PC-3 (cell line): Measurements from ENCODE around the gene NDUFAF2. TPM values are rescaled to one million over a fixed set of nuclear protein-coding genes. Genes with fewer than 3 reads are reported as not detected.
A peak's percentile ranks its signal among the peaks of the same experiment; 100 is the strongest.
"Not testable (repeated sequence)": the region's sequence is repeated elsewhere in the genome, so short reads cannot be mapped to it uniquely, and the experiment has no call there.

Source experiments
- ATAC-seq: fragments of 200-7000 bp; cut with Tn5 transposase; 2 replicates; pipeline ENCODE4 v1.9.1; 2020; ENCODE audit warnings: mild to moderate bottlenecking, moderate library complexity
- BruUV-seq: library from RNA; stranded (reverse); fragments of 400-500 nt; replicated peaks from 2 replicates; lab custom pipeline; 2021; lab: Mats Ljungman, UMichigan
- CTCF ChIA-PET: fragments of 300-600 bp; sonication (Branson Sonifier 250); formaldehyde crosslinking; loops from one replicate; lab custom pipeline; 2022; ENCODE audit warnings: antibody characterized with exemption; lab: Charles Lee
- POLR2A ChIA-PET: fragments of 300-600 bp; sonication (Branson Sonifier 250); formaldehyde crosslinking; loops from one replicate; lab custom pipeline; 2022; ENCODE audit warnings: antibody characterized with exemption; ENCODE audit not compliant: unreplicated experiment; lab: Charles Lee
- DNase-seq: peaks from one replicate; pipeline ENCODE4 v3.0.0-alpha.2; 2015
- H2AFZ ChIP-seq: fragments of 300-600 bp; sonication (generic); 2 replicates; pipeline ENCODE4 v1.6.0; 2016; ENCODE audit warnings: antibody characterized with exemption, low read length
- H3F3A ChIP-seq: fragments of 300-600 bp; sonication (generic); one replicate; pipeline ENCODE4 v1.6.0; 2017; ENCODE audit warnings: antibody characterized with exemption, low read length, control low read depth, mild to moderate bottlenecking; ENCODE audit not compliant: unreplicated experiment
- H3K27ac ChIP-seq: fragments of 300-600 bp; sonication (generic); 2 replicates; pipeline ENCODE4 v1.5.1; 2016; ENCODE audit warnings: mild to moderate bottlenecking, low read length
- H3K27me3 ChIP-seq: fragments of 300-600 bp; sonication (generic); 2 replicates; pipeline ENCODE4 v1.6.1; 2016; ENCODE audit warnings: low read length, mixed read lengths
- H3K36me3 ChIP-seq: fragments of 300-600 bp; sonication (generic); 2 replicates; pipeline ENCODE4 v1.6.1; 2016; ENCODE audit warnings: low read depth, mixed run types, low read length, mixed read lengths
- H3K4me1 ChIP-seq: fragments of 300-600 bp; sonication (generic); 2 replicates; pipeline ENCODE4 v1.5.1; 2016; ENCODE audit warnings: low read length; ENCODE audit not compliant: insufficient read depth
- H3K4me2 ChIP-seq: fragments of 300-600 bp; sonication (generic); 2 replicates; pipeline ENCODE4 v1.6.0; 2016; ENCODE audit warnings: low read length
- H3K4me3 ChIP-seq: fragments of 300-600 bp; sonication (generic); 2 replicates; pipeline ENCODE4 v1.5.1; 2016; ENCODE audit warnings: mild to moderate bottlenecking, low read length, mixed read lengths
- H3K79me2 ChIP-seq: fragments of 300-600 bp; sonication (generic); 2 replicates; pipeline ENCODE4 v1.6.1; 2017; ENCODE audit warnings: low read length, mixed read lengths
- H3K9ac ChIP-seq: fragments of 300-600 bp; sonication (generic); 2 replicates; pipeline ENCODE4 v1.6.0; 2016; ENCODE audit warnings: mild to moderate bottlenecking, low read length
- H3K9me2 ChIP-seq: fragments of 300-600 bp; sonication (generic); replicated peaks from 2 replicates; pipeline ENCODE4 v1.6.1; 2016; ENCODE audit warnings: mixed run types, low read length, mixed read lengths
- H3K9me3 ChIP-seq: fragments of 300-600 bp; sonication (generic); 2 replicates; pipeline ENCODE4 v1.6.1; 2016; ENCODE audit warnings: low read length, mixed read lengths
- H4K20me1 ChIP-seq: fragments of 300-600 bp; sonication (generic); 2 replicates; pipeline ENCODE4 v1.6.1; 2016; ENCODE audit warnings: low read length, mixed read lengths
- CTCF ChIP-seq: fragments of 300-600 bp; sonication (generic); conservative IDR thresholded peaks from 2 replicates; pipeline ENCODE4 v1.5.1; 2017; ENCODE audit warnings: antibody characterized with exemption, low read depth, mild to moderate bottlenecking, low read length
- EZH2 ChIP-seq: fragments of 300-600 bp; sonication (generic); IDR thresholded peaks from one replicate; pipeline ENCODE4 v1.6.1; 2017; ENCODE audit warnings: antibody characterized with exemption, mild to moderate bottlenecking, low read length; ENCODE audit not compliant: unreplicated experiment
- EZH2phosphoT487 ChIP-seq: fragments of 300-600 bp; sonication (generic); IDR thresholded peaks from 2 replicates; pipeline ENCODE4 v1.6.1; 2018; ENCODE audit warnings: mild to moderate bottlenecking, antibody characterized with exemption, low read length, borderline replicate concordance
- intact Hi-C: fragments of 100-400 bp; cut with micrococcal nuclease; formaldehyde crosslinking; loops from 2 replicates; pipeline ENCODE4 v1.9.0; 2023
- total RNA-seq: library from RNA; depleted of rRNA; stranded (reverse); fragments of >200 nt; gene quantifications from 2 replicates; pipeline ENCODE4 v1.2.3, GENCODE V29; 2014

NDUFAF2 gene
- total RNA-seq, 1 experiment from 2014 or later = 41.9 TPM

- H3K9me2 ChIP-seq = no peaks in the 10 kb centered on the region
- DNase-seq = no peak
- no peak overlapping the region for H3K4me3 ChIP-seq
- no peak overlapping the region for H2AFZ ChIP-seq
- no peak for TF ChIP-seq CTCF
- no peak for TF ChIP-seq EZH2phosphoT487
- TF ChIP-seq EZH2 = no peak
- no peaks in the 10 kb centered on the region for H3F3A ChIP-seq
- no peak overlapping the region for H3K9ac ChIP-seq
- ChIA-PET POLR2A (no interaction called here), CTCF (no interaction called here)
- H3K4me2 ChIP-seq = no peak overlapping the region
- no peaks in the 10 kb centered on the region for H3K79me2 ChIP-seq
- H3K9me3 ChIP-seq = no peaks in the 10 kb centered on the region
- no peaks in the 10 kb centered on the region for H4K20me1 ChIP-seq
- H3K36me3 ChIP-seq = no peaks in the 10 kb centered on the region
- intact Hi-C loops = no loop called here
- no TSS peak for BruUV-seq
- H3K4me1 ChIP-seq = no peaks in the 10 kb centered on the region
- ATAC-seq = no peak
- H3K27me3 ChIP-seq = no peaks in the 10 kb centered on the region
- H3K27ac ChIP-seq = no peak overlapping the region
These were observed 85.1 kb downstream of the NDUFAF2 start for GRCh38 chr5:61030163-61030482.

GRCh38 chr5:61031301-61031700 is 86.3 kb downstream of the NDUFAF2 start:
- H2AFZ ChIP-seq, H3K9me2 ChIP-seq, DNase-seq, H3K4me3 ChIP-seq, BruUV-seq, H3K79me2 ChIP-seq, H3K27ac ChIP-seq, H3F3A ChIP-seq, H3K4me1 ChIP-seq, H3K27me3 ChIP-seq, POLR2A ChIA-PET, H3K9me3 ChIP-seq, CTCF ChIA-PET, intact Hi-C loops, ATAC-seq, H4K20me1 ChIP-seq, H3K9ac ChIP-seq, H3K36me3 ChIP-seq, H3K4me2 ChIP-seq: not testable (repeated sequence)

GRCh38 chr5:61044545-61044944 is 99.5 kb downstream of the NDUFAF2 start:
- Histone ChIP-seq H3K4me3 (no peak overlapping the region), H3F3A (no peaks in the 10 kb centered on the region), H3K36me3 (peaks cover 4% of the 10 kb centered on the region; the same call in 1 of the 2 replicates), H3K79me2 (peaks cover 8% of the 10 kb centered on the region; the same call in 1 of the 2 replicates), H3K4me1 (peaks cover 13% of the 10 kb centered on the region), H3K27ac (no peak overlapping the region), H4K20me1 (no peaks in the 10 kb centered on the region), H3K9me2 (no peaks in the 10 kb centered on the region), H3K4me2 (no peak overlapping the region), H3K9me3 (no peaks in the 10 kb centered on the region), H3K27me3 (no peaks in the 10 kb centered on the region), H2AFZ (no peak overlapping the region), H3K9ac (no peak overlapping the region)
- intact Hi-C loops = no loop called here
- ChIA-PET POLR2A (no interaction called here), CTCF (no interaction called here)
- no peak for TF ChIP-seq EZH2
- no peak for TF ChIP-seq EZH2phosphoT487
- ATAC-seq (no peak), DNase-seq (no peak)
- BruUV-seq = no TSS peak

GRCh38 chr5:61047346-61047745 is 102.3 kb downstream of the NDUFAF2 start:
- Histone ChIP-seq H3K27me3 (no peaks in the 10 kb centered on the region), H3K4me3 (no peak overlapping the region), H3K4me2 (peak overlapping the region; percentile 34; the same call in 1 of the 2 replicates), H3K4me1 (peaks cover 35% of the 10 kb centered on the region), H3K9ac (no peak overlapping the region), H3F3A (no peaks in the 10 kb centered on the region), H3K79me2 (peaks cover 22% of the 10 kb centered on the region), H3K27ac (peak overlapping the region; percentile 57; the same call in 1 of the 2 replicates), H2AFZ (no peak overlapping the region), H3K36me3 (peaks cover 4% of the 10 kb centered on the region; the same call in 1 of the 2 replicates), H3K9me3 (no peaks in the 10 kb centered on the region), H3K9me2 (no peaks in the 10 kb centered on the region), H4K20me1 (no peaks in the 10 kb centered on the region)
- TF ChIP-seq EZH2phosphoT487 = no peak
- no peak for TF ChIP-seq CTCF
- no peak for TF ChIP-seq EZH2
- ChIA-PET CTCF (no interaction called here), POLR2A (no interaction called here)
- ATAC-seq (no peak), DNase-seq (no peak)
- intact Hi-C loops = no loop called here
- no TSS peak for BruUV-seq
